ENCODE data around the gene ZMAT5. TPM values are rescaled to one million over a fixed set of nuclear protein-coding genes. Genes with fewer than 3 reads are reported as not detected.

The ZMAT5 gene
- total RNA-seq, 1 donor from 2014 or later = 24.4 TPM

GRCh38 chr22:29798801-29799200 is 32.0 kb upstream of the ZMAT5 start:
- no peak for DNase-seq (ENCODE audit: low read depth)
- no peak for FAIRE-seq
- TF ChIP-seq CTCF (IDR thresholded peaks at IDR 0.05; ENCODE audit: insufficient read depth, low read depth, low read length) (no peak), EZH2 (IDR thresholded peaks at IDR 0.05; ENCODE audit: insufficient read depth, low read length) (no peak)
- Mint-ChIP-seq H3K27ac (ENCODE audit: unreplicated experiment) (peak overlapping the region; percentile 90), H3K4me3 (ENCODE audit: unreplicated experiment) (peak overlapping the region; percentile 45), H3K27me3 (ENCODE audit: low read depth, unreplicated experiment) (no peaks in the 10 kb centered on the region), H3K4me1 (ENCODE audit: low read depth, unreplicated experiment) (peaks cover 40% of the 10 kb centered on the region), H3K36me3 (ENCODE audit: low read depth, unreplicated experiment) (peaks cover 24% of the 10 kb centered on the region), H3K9me3 (ENCODE audit: unreplicated experiment) (no peaks in the 10 kb centered on the region)
- H3K9me3 ChIP-seq (ENCODE audit: insufficient read depth, low read depth, low read length) = no peaks in the 10 kb centered on the region
- H3K27ac ChIP-seq (ENCODE audit: low read depth, low read length) = peak overlapping the region; percentile 65
- no peaks in the 10 kb centered on the region for H3K79me2 ChIP-seq (ENCODE audit: insufficient read depth, low read length)
- H3K9ac ChIP-seq (ENCODE audit: low read length) = peak overlapping the region; percentile 48
- H3K4me2 ChIP-seq (ENCODE audit: low read length) = peak overlapping the region; percentile 49
- no peaks in the 10 kb centered on the region for H4K20me1 ChIP-seq (ENCODE audit: insufficient read depth, low read length)
- no peak overlapping the region for H3K4me3 ChIP-seq (ENCODE audit: insufficient read depth, low read depth, low read length)
- H3K4me1 ChIP-seq (ENCODE audit: insufficient read depth, low read length) = peaks cover 16% of the 10 kb centered on the region
- H3K27me3 ChIP-seq (ENCODE audit: insufficient read depth, low read length) = no peaks in the 10 kb centered on the region
- peak overlapping the region; percentile 7 for H2AFZ ChIP-seq (ENCODE audit: low read depth, low read length)
- peaks cover 31% of the 10 kb centered on the region for H3K36me3 ChIP-seq (ENCODE audit: insufficient read depth, low read length)

- Mint-ChIP-seq H3K4me3 (ENCODE audit: unreplicated experiment) (peak overlapping the region; percentile 12), H3K36me3 (ENCODE audit: low read depth, unreplicated experiment) (peaks cover 23% of the 10 kb centered on the region), H3K9me3 (ENCODE audit: unreplicated experiment) (no peaks in the 10 kb centered on the region), H3K27ac (ENCODE audit: unreplicated experiment) (peak overlapping the region; percentile 90), H3K27me3 (ENCODE audit: low read depth, unreplicated experiment) (no peaks in the 10 kb centered on the region), H3K4me1 (ENCODE audit: low read depth, unreplicated experiment) (peaks cover 40% of the 10 kb centered on the region)
- H3K79me2 ChIP-seq (ENCODE audit: insufficient read depth, low read length) = no peaks in the 10 kb centered on the region
- FAIRE-seq (no peak), DNase-seq (ENCODE audit: low read depth) (no peak)
- no peaks in the 10 kb centered on the region for H3K9me3 ChIP-seq (ENCODE audit: insufficient read depth, low read depth, low read length)
- H3K27me3 ChIP-seq (ENCODE audit: insufficient read depth, low read length) = no peaks in the 10 kb centered on the region
- no peak overlapping the region for H2AFZ ChIP-seq (ENCODE audit: low read depth, low read length)
- H3K9ac ChIP-seq (ENCODE audit: low read length) = no peak overlapping the region
- H3K4me3 ChIP-seq (ENCODE audit: insufficient read depth, low read depth, low read length) = no peak overlapping the region
- H3K36me3 ChIP-seq (ENCODE audit: insufficient read depth, low read length) = peaks cover 28% of the 10 kb centered on the region
- no peak overlapping the region for H3K27ac ChIP-seq (ENCODE audit: low read depth, low read length)
- TF ChIP-seq CTCF (IDR thresholded peaks at IDR 0.05; ENCODE audit: insufficient read depth, low read depth, low read length) = no peak
- TF ChIP-seq EZH2 (IDR thresholded peaks at IDR 0.05; ENCODE audit: insufficient read depth, low read length) = no peak
- H4K20me1 ChIP-seq (ENCODE audit: insufficient read depth, low read length) = no peaks in the 10 kb centered on the region
- H3K4me1 ChIP-seq (ENCODE audit: insufficient read depth, low read length) = peaks cover 16% of the 10 kb centered on the region
- H3K4me2 ChIP-seq (ENCODE audit: low read length) = peak overlapping the region; percentile 49
Observed at GRCh38 chr22:29798318-29798717, 31.5 kb upstream of the ZMAT5 start.

GRCh38 chr22:29797351-29797750 is 30.5 kb upstream of the ZMAT5 start:
- Histone ChIP-seq H3K9ac (ENCODE audit: low read length) (no peak overlapping the region), H2AFZ (ENCODE audit: low read depth, low read length) (no peak overlapping the region), H3K36me3 (ENCODE audit: insufficient read depth, low read length) (peaks cover 29% of the 10 kb centered on the region), H4K20me1 (ENCODE audit: insufficient read depth, low read length) (no peaks in the 10 kb centered on the region), H3K4me3 (ENCODE audit: insufficient read depth, low read depth, low read length) (no peak overlapping the region), H3K27me3 (ENCODE audit: insufficient read depth, low read length) (no peaks in the 10 kb centered on the region), H3K79me2 (ENCODE audit: insufficient read depth, low read length) (no peaks in the 10 kb centered on the region), H3K4me1 (ENCODE audit: insufficient read depth, low read length) (peaks cover 16% of the 10 kb centered on the region), H3K9me3 (ENCODE audit: insufficient read depth, low read depth, low read length) (no peaks in the 10 kb centered on the region), H3K27ac (ENCODE audit: low read depth, low read length) (no peak overlapping the region), H3K4me2 (ENCODE audit: low read length) (no peak overlapping the region)
- TF ChIP-seq EZH2 (IDR thresholded peaks at IDR 0.05; ENCODE audit: insufficient read depth, low read length) (no peak), CTCF (IDR thresholded peaks at IDR 0.05; ENCODE audit: insufficient read depth, low read depth, low read length) (no peak)
- Mint-ChIP-seq H3K9me3 (ENCODE audit: unreplicated experiment) (no peaks in the 10 kb centered on the region), H3K4me3 (ENCODE audit: unreplicated experiment) (no peak overlapping the region), H3K27me3 (ENCODE audit: low read depth, unreplicated experiment) (no peaks in the 10 kb centered on the region), H3K4me1 (ENCODE audit: low read depth, unreplicated experiment) (peaks cover 40% of the 10 kb centered on the region), H3K27ac (ENCODE audit: unreplicated experiment) (no peak overlapping the region), H3K36me3 (ENCODE audit: low read depth, unreplicated experiment) (peaks cover 22% of the 10 kb centered on the region)
- FAIRE-seq (no peak), DNase-seq (ENCODE audit: low read depth) (no peak)

All from astrocyte (in vitro differentiated cells and primary cell).